B cell (primary cell): ENCODE data around the gene MEX3A. TPM values are rescaled to one million over a fixed set of nuclear protein-coding genes. Genes with fewer than 3 reads are reported as not detected.

ENCODE experiments used
- ATAC-seq: fragments of 200-7000 bp; cut with Tn5 transposase; one replicate; pipeline ENCODE4 v1.10.0; 2021; ENCODE audit warnings: low read depth, mild to moderate bottlenecking, moderate number of reproducible peaks, moderate library complexity
- CTCF ChIA-PET: fragments of 350-600 bp; sonication (Branson Sonifier 250); formaldehyde crosslinking; loops from one replicate; lab custom pipeline; 2021; ENCODE audit warnings: antibody characterized with exemption, inconsistent platforms; lab: Charles Lee
- POLR2A ChIA-PET: fragments of 350-600 bp; sonication (Branson Sonifier 250); formaldehyde crosslinking; loops from one replicate; lab custom pipeline; 2021; ENCODE audit warnings: antibody characterized with exemption; lab: Charles Lee
- DNase-seq: peaks from one replicate; pipeline ENCODE4 v3.0.0; 2013
- H2AFZ ChIP-seq: 2 replicates; pipeline ENCODE4 v1.6.1; 2012; ENCODE audit warnings: mild to moderate bottlenecking, low read depth, low read length; ENCODE audit not compliant: insufficient read depth, poor library complexity, severe bottlenecking
- H3K27ac ChIP-seq, 2 donors: 1 replicate in 1 of 2; 2 replicates in 1 of 2; pipeline ENCODE4 v1.5.1; 2012 to 2013; ENCODE audit warnings: low read length in 2 of 2, mild to moderate bottlenecking in 2 of 2, moderate library complexity in 1 of 2
- H3K27me3 ChIP-seq, 4 experiments: fragments of 200-600 bp in 1 of 4; sonication (generic) in 1 of 4; replicated peaks in 1 of 4; 1 replicate in 2 of 4; 2 replicates in 2 of 4; pipeline versions ENCODE4 v1.6.1 to v1.7.0; 2013 to 2016; ENCODE audit warnings: low read length in 3 of 4, mild to moderate bottlenecking in 2 of 4, mixed read lengths in 1 of 4, moderate library complexity in 1 of 4; ENCODE audit not compliant: insufficient read depth in 4 of 4, control insufficient read depth in 3 of 4; ENCODE audit errors: control extremely low read depth in 1 of 4
- H3K36me3 ChIP-seq, 2 experiments: replicated peaks in 1 of 2; 1 replicate in 1 of 2; 2 replicates in 1 of 2; pipeline versions ENCODE4 v1.6.1 to v1.7.1; 2013; ENCODE audit warnings: low read length in 1 of 2; ENCODE audit not compliant: insufficient read depth in 2 of 2, control insufficient read depth in 1 of 2; ENCODE audit errors: control extremely low read depth in 1 of 2, extremely low read depth in 1 of 2
- H3K4me1 ChIP-seq, 2 donors: fragments of 200-600 bp in 1 of 2; sonication (generic) in 1 of 2; 1 replicate in 1 of 2; 2 replicates in 1 of 2; pipeline versions ENCODE4 v1.5.1 to v1.6.1; 2013 to 2017; ENCODE audit warnings: low read length in 2 of 2; ENCODE audit not compliant: control insufficient read depth in 2 of 2, insufficient read depth in 2 of 2
- H3K4me2 ChIP-seq: replicated peaks from 2 replicates; pipeline ENCODE3; 2012; ENCODE audit warnings: mild to moderate bottlenecking, low read depth, low read length; ENCODE audit not compliant: poor library complexity, severe bottlenecking
- H3K4me3 ChIP-seq, 5 experiments: fragments of 200-600 bp in 1 of 5; sonication (generic) in 1 of 5; 1 replicate in 3 of 5; 2 replicates in 2 of 5; pipeline versions ENCODE4 v1.5.1 to v1.7.0; 2011 to 2016; ENCODE audit warnings: low read length in 4 of 5, mild to moderate bottlenecking in 4 of 5, low read depth in 2 of 5, control low read depth in 1 of 5, moderate library complexity in 1 of 5; ENCODE audit not compliant: insufficient read depth in 1 of 5; ENCODE audit errors: control extremely low read depth in 1 of 5, extremely low read depth in 1 of 5
- H3K79me2 ChIP-seq: fragments of 200-600 bp; sonication (generic); one replicate; pipeline ENCODE4 v1.6.0; 2016; ENCODE audit warnings: low read length; ENCODE audit not compliant: control insufficient read depth, insufficient read depth
- H3K9ac ChIP-seq: fragments of 200-600 bp; sonication (generic); 2 replicates; pipeline ENCODE4 v1.6.1; 2017; ENCODE audit warnings: mild to moderate bottlenecking, low read length, moderate library complexity
- H3K9me3 ChIP-seq, 3 donors: one replicate each; pipeline versions ENCODE4 v1.6.1 to v1.7.1; 2013; ENCODE audit warnings: low read length in 2 of 3; ENCODE audit not compliant: control insufficient read depth in 2 of 3, insufficient read depth in 1 of 3; ENCODE audit errors: control extremely low read depth in 1 of 3
- H4K20me1 ChIP-seq: 2 replicates; pipeline ENCODE4 v1.6.0; 2012; ENCODE audit warnings: mild to moderate bottlenecking, low read length; ENCODE audit not compliant: insufficient read depth, control insufficient read depth, poor library complexity, severe bottlenecking
- H3K27ac Mint-ChIP-seq: one replicate; pipeline ENCODE4 v1.8.0; 2021; ENCODE audit warnings: mixed read lengths
- H3K27me3 Mint-ChIP-seq: one replicate; pipeline ENCODE4 v1.8.0; 2021; ENCODE audit warnings: mixed read lengths
- H3K4me1 Mint-ChIP-seq: one replicate; pipeline ENCODE4 v1.8.0; 2021; ENCODE audit warnings: mixed read lengths
- H3K4me3 Mint-ChIP-seq: one replicate; pipeline ENCODE4 v1.8.0; 2021; ENCODE audit warnings: mixed read lengths
- H3K9me3 Mint-ChIP-seq: one replicate; pipeline ENCODE4 v1.8.0; 2022; ENCODE audit warnings: mixed read lengths; ENCODE audit not compliant: insufficient read depth
- EZH2 ChIP-seq: IDR thresholded peaks from 2 replicates; pipeline ENCODE4 v1.6.1; 2012; ENCODE audit warnings: borderline replicate concordance, low read depth, mild to moderate bottlenecking, moderate library complexity, low read length; ENCODE audit not compliant: insufficient read depth, poor library complexity, severe bottlenecking
- WGBS: methylation state at CpG from one replicate; pipeline ENCODE4 v1.1.5; 2013; ENCODE audit warnings: missing lambda C conversion rate; ENCODE audit not compliant: insufficient coverage; 5-methylcytosine and 5-hydroxymethylcytosine counted together
- intact Hi-C: fragments of 100-400 bp; cut with micrococcal nuclease; formaldehyde crosslinking; loops from one replicate; pipeline ENCODE4 v1.10.0; 2022
- polyA plus RNA-seq: library from polyadenylated mRNA; depleted of rRNA; stranded (reverse); fragments of >200 nt; gene quantifications from 2 replicates; pipeline ENCODE4 v1.2.3, GENCODE V29; 2012
- total RNA-seq, 2 donors: library from RNA; stranded (reverse); fragments of 120-200 nt in 1 of 2; gene quantifications; 1 replicate in 1 of 2; 2 replicates in 1 of 2; pipeline versions ENCODE4 v1.2.3 to v1.2.4, GENCODE V29; 2013 to 2022
- TF ChIP-seq, protein P1 (sequence below): fragments of 200-600 bp; IDR thresholded peaks from one replicate; pipeline ENCODE4 v1.8.0; 2022; ENCODE audit warnings: antibody characterized with exemption, mild to moderate bottlenecking

MEX3A gene
- total and polyA plus RNA-seq, 2 donors (not counting 1 experiment from before 2014, with no cell fraction given) = 0.27 to 1.1 TPM

DNA sequence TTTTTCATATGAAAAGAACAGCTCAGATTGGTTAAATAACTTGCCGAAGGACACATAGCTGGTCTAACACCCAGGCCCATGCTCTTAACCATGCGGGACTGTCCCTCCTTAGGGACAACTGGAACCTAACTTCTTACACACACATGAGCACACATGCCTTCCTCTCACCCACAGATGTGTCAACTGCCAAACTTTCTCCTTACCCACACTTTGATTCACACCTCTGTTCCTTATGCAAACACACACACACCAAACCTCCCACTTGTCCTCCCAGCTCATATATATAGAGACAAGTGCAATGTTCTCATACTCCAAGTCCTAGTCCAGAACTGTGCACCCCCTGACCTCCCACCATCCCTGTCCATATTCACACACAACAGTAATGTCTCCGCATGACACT lies 17.1 kb downstream of the MEX3A start:
- Histone ChIP-seq H3K9me3 (no peaks in the 10 kb centered on the region), H2AFZ (no peak overlapping the region), H3K4me3 (no peak overlapping the region), H3K79me2 (no peaks in the 10 kb centered on the region), H3K9ac (no peak overlapping the region), H3K36me3 (no peaks in the 10 kb centered on the region), H4K20me1 (no peaks in the 10 kb centered on the region), H3K27me3 (peaks cover 0 to 4% (median 0%) of the 10 kb centered on the region in 4 experiments), H3K4me1 (no peaks in the 10 kb centered on the region), H3K4me2 (no peak overlapping the region), H3K27ac (no peak overlapping the region)
- ChIA-PET CTCF (interaction anchor here (0.6 to 1.9 kb wide), 3 partner anchors 27 to 132 kb away, joined by 3 to 7 read pairs (median 3); partner anchors contain the start of gene KHDC4), POLR2A (no interaction called here)
- Mint-ChIP-seq H3K9me3 (no peaks in the 10 kb centered on the region), H3K27ac (no peak overlapping the region), H3K4me1 (no peaks in the 10 kb centered on the region), H3K4me3 (no peak overlapping the region), H3K27me3 (no peaks in the 10 kb centered on the region)
- TF ChIP-seq, protein P1, sequence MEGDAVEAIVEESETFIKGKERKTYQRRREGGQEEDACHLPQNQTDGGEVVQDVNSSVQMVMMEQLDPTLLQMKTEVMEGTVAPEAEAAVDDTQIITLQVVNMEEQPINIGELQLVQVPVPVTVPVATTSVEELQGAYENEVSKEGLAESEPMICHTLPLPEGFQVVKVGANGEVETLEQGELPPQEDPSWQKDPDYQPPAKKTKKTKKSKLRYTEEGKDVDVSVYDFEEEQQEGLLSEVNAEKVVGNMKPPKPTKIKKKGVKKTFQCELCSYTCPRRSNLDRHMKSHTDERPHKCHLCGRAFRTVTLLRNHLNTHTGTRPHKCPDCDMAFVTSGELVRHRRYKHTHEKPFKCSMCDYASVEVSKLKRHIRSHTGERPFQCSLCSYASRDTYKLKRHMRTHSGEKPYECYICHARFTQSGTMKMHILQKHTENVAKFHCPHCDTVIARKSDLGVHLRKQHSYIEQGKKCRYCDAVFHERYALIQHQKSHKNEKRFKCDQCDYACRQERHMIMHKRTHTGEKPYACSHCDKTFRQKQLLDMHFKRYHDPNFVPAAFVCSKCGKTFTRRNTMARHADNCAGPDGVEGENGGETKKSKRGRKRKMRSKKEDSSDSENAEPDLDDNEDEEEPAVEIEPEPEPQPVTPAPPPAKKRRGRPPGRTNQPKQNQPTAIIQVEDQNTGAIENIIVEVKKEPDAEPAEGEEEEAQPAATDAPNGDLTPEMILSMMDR = no peak
- no peak for TF ChIP-seq EZH2
- WGBS = 84% methylated on average over 3 of the region's 3 CpGs
- intact Hi-C loops = loop anchor here (5.0 kb wide), 1 partner anchor 133 kb away; the partner anchor contains the start of gene KHDC4
- ATAC-seq (no peak), DNase-seq (no peak)

DNA sequence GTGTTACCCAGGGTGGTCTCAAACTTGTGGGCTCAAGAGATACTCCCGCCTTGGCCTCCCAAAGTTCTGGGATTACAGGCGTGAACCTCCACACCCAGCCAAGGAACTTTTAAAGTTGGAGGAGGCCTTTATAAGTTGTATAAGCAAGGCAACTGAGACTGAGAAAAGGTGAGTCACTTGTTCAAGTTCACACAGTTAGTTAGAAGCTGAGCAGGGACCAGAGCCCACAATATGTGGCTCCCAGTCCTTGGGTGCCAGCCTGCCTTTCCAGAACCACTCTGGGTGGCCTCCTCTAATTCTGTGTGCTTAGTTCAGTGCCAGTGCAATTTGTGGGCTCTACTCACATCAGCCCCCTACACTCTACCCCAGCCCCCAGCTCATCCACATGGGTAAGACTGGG lies 17.6 kb downstream of the MEX3A start:
- WGBS = 100% methylated on average over 1 of the region's 2 CpGs
- no peaks in the 10 kb centered on the region for H3K36me3 ChIP-seq
- H3K4me1 ChIP-seq = no peaks in the 10 kb centered on the region
- no peak overlapping the region for H3K4me3 ChIP-seq
- no peaks in the 10 kb centered on the region for H4K20me1 ChIP-seq
- Mint-ChIP-seq H3K4me3 (no peak overlapping the region), H3K27me3 (no peaks in the 10 kb centered on the region), H3K4me1 (no peaks in the 10 kb centered on the region), H3K27ac (no peak overlapping the region), H3K9me3 (no peaks in the 10 kb centered on the region)
- no peaks in the 10 kb centered on the region for H3K79me2 ChIP-seq
- H3K9me3 ChIP-seq = no peaks in the 10 kb centered on the region
- DNase-seq = no peak
- no peak overlapping the region for H3K4me2 ChIP-seq
- H3K27me3 ChIP-seq = peaks cover 0 to under 1% (median 0%) of the 10 kb centered on the region in 4 experiments
- ATAC-seq = no peak
- no peak overlapping the region for H3K9ac ChIP-seq
- no peak overlapping the region for H3K27ac ChIP-seq
- intact Hi-C loops = loop anchor here (5.0 kb wide), 1 partner anchor 132 kb away; the partner anchor contains the start of gene KHDC4
- H2AFZ ChIP-seq = no peak overlapping the region
- ChIA-PET CTCF (interaction anchor here (0.5 to 1.5 kb wide), 3 partner anchors 29 to 128 kb away, joined by 3 to 5 read pairs (median 3); no protein-coding TSS in a partner anchor), POLR2A (no interaction called here)
- no peak for TF ChIP-seq EZH2
- TF ChIP-seq, protein P1 = no peak
